IMR-90 (cell line): ENCODE data around the gene CHMP3. TPM values are rescaled to one million over a fixed set of nuclear protein-coding genes. Genes with fewer than 3 reads are reported as not detected.

Experiments used
- ATAC-seq: fragments of 200-7000 bp; cut with Tn5 transposase; 2 replicates; pipeline ENCODE4 v1.9.1; 2020; ENCODE audit warnings: low read depth, mild to moderate bottlenecking, moderate library complexity
- BruUV-seq: library from RNA; stranded (reverse); fragments of 400-500 nt; replicated peaks from 2 replicates; lab custom pipeline; 2021; lab: Mats Ljungman, UMichigan
- CTCF ChIA-PET: fragments of 300-600 bp; formaldehyde crosslinking; extraction: SDS; loops from one replicate; lab custom pipeline; 2021; ENCODE audit warnings: antibody characterized with exemption; lab: Yijun Ruan, JAX
- POLR2A ChIA-PET: fragments of 300-600 bp; sonication (Branson Sonifier 250); formaldehyde crosslinking; loops from one replicate; lab custom pipeline; 2022; ENCODE audit warnings: antibody characterized with exemption; ENCODE audit not compliant: unreplicated experiment; lab: Charles Lee
- DNase-seq: peaks from one replicate; pipeline ENCODE4 v3.0.0; 2013
- H2AFZ ChIP-seq: replicated peaks from 2 replicates; pipeline ENCODE3; 2013; ENCODE audit warnings: low read length, mild to moderate bottlenecking; ENCODE audit not compliant: poor library complexity
- H2AK5ac ChIP-seq: 2 replicates; pipeline ENCODE4 v1.6.1; 2013; ENCODE audit warnings: low read depth, low read length, inconsistent platforms
- H2AK9ac ChIP-seq: replicated peaks from 2 replicates; pipeline ENCODE3; 2013; ENCODE audit warnings: mild to moderate bottlenecking, low read depth, low read length, moderate library complexity; ENCODE audit not compliant: poor library complexity
- H2BK120ac ChIP-seq: 2 replicates; pipeline ENCODE4 v1.6.1; 2013; ENCODE audit warnings: low read depth, low read length, inconsistent platforms
- H2BK15ac ChIP-seq: 3 replicates; pipeline ENCODE4 v1.6.1; 2013; ENCODE audit warnings: low read depth, low read length, inconsistent platforms
- H2BK20ac ChIP-seq: 2 replicates; pipeline ENCODE4 v1.6.1; 2013; ENCODE audit warnings: low read depth, mild to moderate bottlenecking, inconsistent platforms, low read length, moderate library complexity
- H2BK5ac ChIP-seq: 2 replicates; pipeline ENCODE4 v1.6.1; 2013; ENCODE audit warnings: mild to moderate bottlenecking, low read depth, low read length, inconsistent platforms; ENCODE audit not compliant: poor library complexity, severe bottlenecking
- H3K14ac ChIP-seq: replicated peaks from 2 replicates; pipeline ENCODE4 v1.6.1; 2013; ENCODE audit warnings: low read depth, low read length, inconsistent platforms
- H3K18ac ChIP-seq: 2 replicates; pipeline ENCODE4 v1.6.1; 2013; ENCODE audit warnings: low read depth, low read length, control low read depth
- H3K23ac ChIP-seq: 2 replicates; pipeline ENCODE4 v1.6.1; 2013; ENCODE audit warnings: low read depth, low read length, inconsistent platforms
- H3K27ac ChIP-seq: 2 replicates; pipeline ENCODE4 v1.5.1; 2013; ENCODE audit warnings: mild to moderate bottlenecking, control low read depth, low read length; ENCODE audit not compliant: insufficient read depth
- H3K27me3 ChIP-seq: 2 replicates; pipeline ENCODE4 v1.6.1; 2013; ENCODE audit warnings: low read length; ENCODE audit not compliant: control insufficient read depth, insufficient read depth
- H3K36me3 ChIP-seq: 2 replicates; pipeline ENCODE4 v1.6.1; 2013; ENCODE audit warnings: low read length, mixed read lengths; ENCODE audit not compliant: control insufficient read depth, insufficient read depth
- H3K4ac ChIP-seq: 2 replicates; pipeline ENCODE4 v1.6.1; 2013; ENCODE audit warnings: low read depth, low read length, inconsistent platforms
- H3K4me1 ChIP-seq: 2 replicates; pipeline ENCODE4 v1.6.1; 2013; ENCODE audit warnings: low read length, mixed read lengths; ENCODE audit not compliant: control insufficient read depth, insufficient read depth
- H3K4me2 ChIP-seq: 2 replicates; pipeline ENCODE4 v1.6.1; 2013; ENCODE audit warnings: low read depth, mild to moderate bottlenecking, control low read depth, low read length, moderate library complexity
- H3K4me3 ChIP-seq: 2 replicates; pipeline ENCODE4 v1.5.1; 2013; ENCODE audit warnings: low read depth, mild to moderate bottlenecking, control low read depth, low read length, moderate library complexity; ENCODE audit not compliant: insufficient read depth
- H3K56ac ChIP-seq: 2 replicates; pipeline ENCODE4 v1.6.1; 2013; ENCODE audit warnings: low read length, inconsistent platforms; ENCODE audit not compliant: insufficient read depth; ENCODE audit errors: extremely low read depth
- H3K79me1 ChIP-seq, 2 experiments: 2 replicates each; pipeline ENCODE4 v1.6.1; 2013; ENCODE audit warnings: low read length in 2 of 2, inconsistent platforms in 1 of 2, low read depth in 1 of 2
- H3K9ac ChIP-seq: 2 replicates; pipeline ENCODE4 v1.6.1; 2013; ENCODE audit warnings: low read depth, low read length, control low read depth
- H3K9me1 ChIP-seq: 2 replicates; pipeline ENCODE4 v1.6.1; 2013; ENCODE audit warnings: low read length, inconsistent platforms; ENCODE audit not compliant: insufficient read depth
- H3K9me3 ChIP-seq: 2 replicates; pipeline ENCODE4 v1.6.1; 2013; ENCODE audit warnings: low read length; ENCODE audit not compliant: control insufficient read depth, insufficient read depth
- H4K20me1 ChIP-seq: 2 replicates; pipeline ENCODE4 v1.6.1; 2013; ENCODE audit warnings: low read length, inconsistent platforms; ENCODE audit not compliant: insufficient read depth
- H4K5ac ChIP-seq: 2 replicates; pipeline ENCODE4 v1.6.1; 2013; ENCODE audit warnings: mild to moderate bottlenecking, low read depth, low read length, control low read depth
- H4K8ac ChIP-seq, 2 experiments: 2 replicates each; pipeline ENCODE4 v1.6.1; 2013; ENCODE audit warnings: low read depth in 2 of 2, low read length in 2 of 2, control low read depth in 1 of 2, inconsistent platforms in 1 of 2
- H4K91ac ChIP-seq: 2 replicates; pipeline ENCODE4 v1.6.1; 2013; ENCODE audit warnings: low read depth, low read length, inconsistent platforms; ENCODE audit not compliant: insufficient read depth
- CHD1 ChIP-seq: IDR thresholded peaks from 2 replicates; pipeline ENCODE4 v1.6.1; 2012; ENCODE audit warnings: low read depth, low read length, improper control_type of control experiment
- RCOR1 ChIP-seq: IDR thresholded peaks from 2 replicates; pipeline ENCODE4 v1.6.1; 2012; ENCODE audit warnings: mild to moderate bottlenecking, low read length, improper control_type of control experiment; ENCODE audit not compliant: insufficient replicate concordance
- WGBS, 2 experiments: methylation state at CpG; one replicate each; pipeline versions ENCODE4 v1.1.5 to v1.1.7; 2013; ENCODE audit warnings: missing lambda C conversion rate in 2 of 2; ENCODE audit not compliant: insufficient read length in 1 of 2; ENCODE audit errors: extremely low coverage in 2 of 2; 5-methylcytosine and 5-hydroxymethylcytosine counted together
- dilution Hi-C: fragments of 300-500 bp; cut with HindIII; formaldehyde crosslinking; loops from one replicate; pipeline ENCODE4 v1.14.3; 2018; ENCODE audit warnings: low sequenced_read_pairs; ENCODE audit not compliant: unreplicated experiment
- in situ Hi-C: fragments of 300-500 bp; cut with MboI; formaldehyde crosslinking; loops from 3 replicates; pipeline ENCODE4 v1.14.3; 2019; ENCODE audit warnings: low sequenced_read_pairs, inconsistent platforms, mixed read lengths
- intact Hi-C: fragments of 100-400 bp; cut with micrococcal nuclease; formaldehyde crosslinking; loops from 2 replicates; pipeline ENCODE4 v1.10.0; 2022
- polyA plus RNA-seq, 3 experiments: library from polyadenylated mRNA; depleted of rRNA; stranded (reverse); fragments of >200 nt; gene quantifications; 2 replicates each; pipeline ENCODE4 v1.2.3, GENCODE V29; 2012; ENCODE audit warnings: low replicate concordance in 1 of 3
- total RNA-seq: library from RNA; depleted of rRNA; stranded (reverse); fragments of >200 nt; gene quantifications from 2 replicates; pipeline ENCODE4 v1.2.3, GENCODE V29; 2012

CHMP3 gene
- total and polyA plus RNA-seq, 2 of the 4 experiments (the other 2 are of a cell fraction): 38.4 to 84.6 TPM

DNA sequence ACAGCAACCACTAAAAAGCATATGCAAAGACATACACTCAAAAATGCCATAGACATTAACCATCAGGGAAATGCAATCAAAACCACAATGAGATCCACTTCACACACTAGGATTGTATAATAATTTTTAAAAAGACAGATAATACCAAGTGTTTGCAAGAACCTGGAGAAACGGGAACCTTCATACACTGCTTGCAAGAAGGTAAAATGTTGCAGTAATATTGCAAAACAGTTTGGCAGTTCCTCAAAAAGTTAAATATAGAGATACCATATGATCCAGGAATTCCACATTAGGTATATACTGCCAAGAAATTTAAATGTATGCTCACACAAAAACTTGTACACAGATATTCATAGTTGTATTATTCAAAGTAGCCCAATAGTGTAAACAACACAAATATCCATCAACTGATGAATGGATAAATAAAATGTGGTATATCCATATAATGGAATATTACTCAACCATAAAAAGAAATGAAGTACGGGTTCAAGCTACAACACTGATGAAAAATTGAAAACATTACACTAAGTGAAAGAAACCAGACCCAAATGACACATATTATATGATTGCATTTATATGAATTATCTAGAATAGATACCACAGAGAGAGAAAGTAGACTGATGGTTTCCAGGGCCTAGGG lies 14.7 kb upstream of the CHMP3 start:
- Histone ChIP-seq H3K27ac (no peak overlapping the region), H4K20me1 (no peaks in the 10 kb centered on the region), H2AK5ac (no peak overlapping the region), H4K8ac (no peak overlapping the region), H3K4ac (no peak overlapping the region), H3K18ac (no peak overlapping the region), H2BK20ac (no peak overlapping the region), H2AFZ (no peak overlapping the region), H3K23ac (no peak overlapping the region), H3K9ac (no peak overlapping the region), H3K4me3 (no peak overlapping the region), H2BK15ac (no peak overlapping the region), H4K5ac (no peak overlapping the region), H3K9me3 (no peaks in the 10 kb centered on the region), H3K4me1 (no peaks in the 10 kb centered on the region), H4K91ac (no peak overlapping the region), H3K27me3 (no peaks in the 10 kb centered on the region; the same call in none of the 2 replicates), H3K79me1 (no peaks in the 10 kb centered on the region), H3K9me1 (no peaks in the 10 kb centered on the region), H2BK5ac (no peak overlapping the region), H3K4me2 (no peak overlapping the region), H2BK120ac (no peak overlapping the region), H3K56ac (no peak overlapping the region), H3K14ac (no peak overlapping the region), H2AK9ac (no peak overlapping the region), H3K36me3 (no peaks in the 10 kb centered on the region)
- BruUV-seq: no TSS peak
- no peak for ATAC-seq
- TF ChIP-seq RCOR1 (no peak), CHD1 (no peak)
- WGBS, 2 experiments: no CpG with 5 or more reads among the region's 2 CpGs
- POLR2A ChIA-PET: no interaction called here
- CTCF ChIA-PET: no interaction called here
- dilution Hi-C loops (no loop called here), in situ Hi-C loops (no loop called here), intact Hi-C loops (no loop called here)
- no peak for DNase-seq
